KOPT-K1 (cell line): ENCODE data around the gene JPT2.

Source experiments
- H3K27ac ChIP-seq: fragments of 200-600 bp; sonication (generic); 2 replicates; pipeline ENCODE4 v1.5.1; 2016; ENCODE audit warnings: antibody characterized with exemption, mild to moderate bottlenecking, low read depth, low read length; ENCODE audit not compliant: poor library complexity, severe bottlenecking
- H3K36me3 ChIP-seq: fragments of 200-600 bp; sonication (generic); 2 replicates; pipeline ENCODE4 v1.5.1; 2017; ENCODE audit warnings: antibody characterized with exemption, mild to moderate bottlenecking, low read length, moderate library complexity; ENCODE audit not compliant: insufficient read depth
- H3K9me3 ChIP-seq: fragments of 200-600 bp; sonication (generic); 2 replicates; pipeline ENCODE4 v1.5.1; 2017; ENCODE audit warnings: antibody characterized with exemption, low read length, mild to moderate bottlenecking; ENCODE audit not compliant: insufficient read depth, poor library complexity, severe bottlenecking

Gene JPT2

GRCh38 chr16:1741553-1742165 lies 63.6 kb downstream of the JPT2 start:
- Histone ChIP-seq H3K9me3 (peaks cover 35% of the 10 kb centered on the region), H3K36me3 (peaks cover 43% of the 10 kb centered on the region; the same call in 1 of the 2 replicates), H3K27ac (no peak overlapping the region)

GRCh38 chr16:1743376-1744337 lies 65.6 kb downstream of the JPT2 start:
- peaks cover 16% of the 10 kb centered on the region for H3K9me3 ChIP-seq

GRCh38 chr16:1744338-1744840 lies 66.3 kb downstream of the JPT2 start:
- Histone ChIP-seq H3K36me3 (peaks cover 70% of the 10 kb centered on the region; the same call in 1 of the 2 replicates), H3K27ac (no peak overlapping the region), H3K9me3 (peaks cover 8% of the 10 kb centered on the region)

More at GRCh38 chr16:1743376-1744337, 65.6 kb downstream of the JPT2 start:
- H3K27ac ChIP-seq, result no peak overlapping the region
- peaks cover 63% of the 10 kb centered on the region; the same call in 1 of the 2 replicates for H3K36me3 ChIP-seq

- Histone ChIP-seq H3K36me3 (peaks cover 70% of the 10 kb centered on the region; the same call in 1 of the 2 replicates), H3K27ac (no peak overlapping the region), H3K9me3 (no peaks in the 10 kb centered on the region)
Observed at GRCh38 chr16:1745181-1745899, 67.3 kb downstream of the JPT2 start.

- peaks cover 68% of the 10 kb centered on the region; the same call in 1 of the 2 replicates for H3K36me3 ChIP-seq
- H3K27ac ChIP-seq, result no peak overlapping the region
- no peaks in the 10 kb centered on the region for H3K9me3 ChIP-seq
Observed at GRCh38 chr16:1745900-1746692, 68.0 kb downstream of the JPT2 start.

GRCh38 chr16:1746693-1747195 lies 68.7 kb downstream of the JPT2 start:
- H3K36me3 ChIP-seq, result peaks cover 69% of the 10 kb centered on the region; the same call in 1 of the 2 replicates
- no peak overlapping the region for H3K27ac ChIP-seq
- H3K9me3 ChIP-seq, result no peaks in the 10 kb centered on the region

- no peak overlapping the region for H3K27ac ChIP-seq
- no peaks in the 10 kb centered on the region for H3K9me3 ChIP-seq
- peaks cover 81% of the 10 kb centered on the region; the same call in 1 of the 2 replicates for H3K36me3 ChIP-seq
Observed at GRCh38 chr16:1747934-1748333, 69.9 kb downstream of the JPT2 start.

- H3K27ac ChIP-seq, result no peak overlapping the region
- H3K9me3 ChIP-seq, result no peaks in the 10 kb centered on the region
- peaks cover 86% of the 10 kb centered on the region; the same call in 1 of the 2 replicates for H3K36me3 ChIP-seq
Observed at GRCh38 chr16:1749152-1750117, 71.4 kb downstream of the JPT2 start.
